BLaER1 treated with 17β-estradiol and CSF1 and Interleukin-3, amounts not matched to agents 10 nM and 100 nM (cell line): ENCODE data around the gene PIK3R3.

ENCODE experiments used
- H3K27ac ChIP-seq, 11 experiments: shearing (Covaris generic); formaldehyde crosslinking; 2 replicates each; pipeline ENCODE4 v1.8.1; 2022
- H3K27me3 ChIP-seq, 11 experiments: shearing (Covaris generic); formaldehyde crosslinking; 2 replicates each; pipeline ENCODE4 v1.8.1; 2022
- H3K36me3 ChIP-seq, 11 experiments: shearing (Covaris generic); formaldehyde crosslinking; 2 replicates each; pipeline ENCODE4 v1.8.1; 2022
- H3K4me1 ChIP-seq, 10 experiments: shearing (Covaris generic); formaldehyde crosslinking; 2 replicates each; pipeline ENCODE4 v1.8.1; 2022
- H3K4me2 ChIP-seq, 11 experiments: shearing (Covaris generic); formaldehyde crosslinking; 2 replicates each; pipeline ENCODE4 v1.8.1; 2022
- H3K4me3 ChIP-seq, 10 experiments: shearing (Covaris generic); formaldehyde crosslinking; 2 replicates each; pipeline ENCODE4 v1.8.1; 2022
- H3K9ac ChIP-seq, 11 experiments: shearing (Covaris generic); formaldehyde crosslinking; 2 replicates each; pipeline ENCODE4 v1.8.1; 2022
- H3K9me3 ChIP-seq, 11 experiments: shearing (Covaris generic); formaldehyde crosslinking; replicated peaks in 1 of 11; 2 replicates each; pipeline ENCODE4 v1.8.1; 2022
- H4K20me1 ChIP-seq, 11 experiments: shearing (Covaris generic); formaldehyde crosslinking; 2 replicates each; pipeline ENCODE4 v1.8.1; 2022
- Cebpa-rat ChIP-seq, 11 experiments: shearing (Covaris generic); IDR thresholded peaks; 2 replicates each; pipeline ENCODE4 v1.8.1; 2022

PIK3R3 gene

GRCh38 chr1:46136711-46137110 lies 4.3 kb upstream of the PIK3R3 start:
- no peak overlapping the region for H3K4me3 ChIP-seq
- no peaks in the 10 kb centered on the region; a peak in 1 of 22 replicates for H3K9me3 ChIP-seq
- H3K4me1 ChIP-seq: peaks cover 12 to 29% (median 20%) of the 10 kb centered on the region in 10 experiments; a peak in 19 of 20 replicates
- H3K36me3 ChIP-seq: no peaks in the 10 kb centered on the region
- H3K27ac ChIP-seq: no peak overlapping the region
- H3K4me2 ChIP-seq: no peak overlapping the region
- no peak for TF ChIP-seq Cebpa-rat (IDR thresholded peaks at IDR 0.05)
- H4K20me1 ChIP-seq: no peaks in the 10 kb centered on the region
- H3K27me3 ChIP-seq: no peaks in the 10 kb centered on the region
- H3K9ac ChIP-seq: no peak overlapping the region

- Histone ChIP-seq H3K4me3 (no peak overlapping the region), H4K20me1 (peaks cover 0 to 4% (median 0%) of the 10 kb centered on the region in 11 experiments; a peak in 1 of 22 replicates), H3K4me2 (peak overlapping the region in 10 of 11 experiments; percentile 23 to 98 (median 90); a peak in 18 of 22 replicates), H3K27ac (peak overlapping the region in 5 of 11 experiments; percentile 94 to 99 (median 98); a peak in 3 of 22 replicates), H3K4me1 (peaks cover 12 to 37% (median 21%) of the 10 kb centered on the region in 10 experiments), H3K36me3 (no peaks in the 10 kb centered on the region), H3K9me3 (no peaks in the 10 kb centered on the region), H3K9ac (no peak overlapping the region; a peak in 1 of 22 replicates), H3K27me3 (no peaks in the 10 kb centered on the region)
- 0 out of 22 replicates have a peak, but pooled peaks of 1 of the 11 experiments have one; percentile 21 for TF ChIP-seq Cebpa-rat (IDR thresholded peaks at IDR 0.05)
Observed at GRCh38 chr1:46134660-46135331, 2.4 kb upstream of the PIK3R3 start.

GRCh38 chr1:46133781-46134350 lies 1.4 kb upstream of the PIK3R3 start:
- Histone ChIP-seq H3K36me3 (peaks cover 0 to under 1% (median 0%) of the 10 kb centered on the region in 11 experiments; a peak in 1 of 22 replicates), H3K4me1 (peaks cover 20 to 46% (median 30%) of the 10 kb centered on the region in 10 experiments), H4K20me1 (peaks cover 0 to 8% (median 0%) of the 10 kb centered on the region in 11 experiments; a peak in 2 of 22 replicates), H3K9me3 (no peaks in the 10 kb centered on the region), H3K4me3 (peak overlapping the region; percentile 66 to 95 (median 87)), H3K9ac (peak overlapping the region; percentile 89 to 99 (median 96)), H3K4me2 (peak overlapping the region; percentile 85 to 98 (median 91)), H3K27me3 (no peaks in the 10 kb centered on the region), H3K27ac (peak overlapping the region in 9 of 11 experiments; percentile 93 to 99 (median 98); a peak in 18 of 22 replicates)
- TF ChIP-seq Cebpa-rat (IDR thresholded peaks at IDR 0.05): no peak

GRCh38 chr1:46133181-46133658 lies 791 bp upstream of the PIK3R3 start:
- TF ChIP-seq Cebpa-rat (IDR thresholded peaks at IDR 0.05): no peak
- Histone ChIP-seq H3K4me3 (peak overlapping the region; percentile 66 to 95 (median 87)), H3K27ac (peak overlapping the region; percentile 93 to 99 (median 98); a peak in 21 of 22 replicates), H3K4me2 (peak overlapping the region; percentile 85 to 98 (median 91)), H3K9me3 (no peaks in the 10 kb centered on the region), H4K20me1 (peaks cover 0 to 12% (median 0%) of the 10 kb centered on the region in 11 experiments; a peak in 4 of 22 replicates), H3K36me3 (peaks cover 0 to 7% (median under 1%) of the 10 kb centered on the region in 11 experiments; a peak in 7 of 22 replicates), H3K4me1 (peaks cover 27 to 50% (median 34%) of the 10 kb centered on the region in 10 experiments), H3K9ac (peak overlapping the region; percentile 89 to 99 (median 96)), H3K27me3 (no peaks in the 10 kb centered on the region)

- peak overlapping the region; percentile 66 to 95 (median 87) for H3K4me3 ChIP-seq
- H3K9ac ChIP-seq: peak overlapping the region; percentile 89 to 99 (median 96)
- peaks cover 0 to 18% (median 5%) of the 10 kb centered on the region in 11 experiments; a peak in 7 of 22 replicates for H3K36me3 ChIP-seq
- peak overlapping the region; percentile 71 to 91 (median 80) for H3K4me2 ChIP-seq
- H3K27ac ChIP-seq: peak overlapping the region; percentile 93 to 99 (median 98)
- H3K27me3 ChIP-seq: no peaks in the 10 kb centered on the region
- H4K20me1 ChIP-seq: peaks cover 0 to 13% (median 0%) of the 10 kb centered on the region in 11 experiments; a peak in 5 of 22 replicates
- H3K9me3 ChIP-seq: no peaks in the 10 kb centered on the region
- no peak for TF ChIP-seq Cebpa-rat (IDR thresholded peaks at IDR 0.05)
- peaks cover 28 to 48% (median 38%) of the 10 kb centered on the region in 10 experiments for H3K4me1 ChIP-seq
Observed at GRCh38 chr1:46131712-46132528, 509 bp downstream of the PIK3R3 start.

- peak overlapping the region; percentile 66 to 95 (median 87) for H3K4me3 ChIP-seq
- no peak for TF ChIP-seq Cebpa-rat (IDR thresholded peaks at IDR 0.05)
- H3K27ac ChIP-seq: peak overlapping the region in 10 of 11 experiments; percentile 41 to 99 (median 96); a peak in 19 of 22 replicates
- H3K4me2 ChIP-seq: peak overlapping the region; percentile 72 to 93 (median 81)
- H3K36me3 ChIP-seq: peaks cover 0 to 27% (median 11%) of the 10 kb centered on the region in 11 experiments; a peak in 11 of 22 replicates
- peak overlapping the region; percentile 69 to 99 (median 95) for H3K9ac ChIP-seq
- peaks cover 0 to 13% (median 0%) of the 10 kb centered on the region in 11 experiments; a peak in 5 of 22 replicates for H4K20me1 ChIP-seq
- H3K4me1 ChIP-seq: peaks cover 28 to 48% (median 38%) of the 10 kb centered on the region in 10 experiments
- H3K27me3 ChIP-seq: no peaks in the 10 kb centered on the region
- no peaks in the 10 kb centered on the region for H3K9me3 ChIP-seq
Observed at GRCh38 chr1:46131093-46131492, 1.3 kb downstream of the PIK3R3 start.

GRCh38 chr1:46130606-46131005 lies 1.8 kb downstream of the PIK3R3 start:
- TF ChIP-seq Cebpa-rat (IDR thresholded peaks at IDR 0.05): no peak
- H3K27me3 ChIP-seq: no peaks in the 10 kb centered on the region
- H3K4me1 ChIP-seq: peaks cover 28 to 48% (median 38%) of the 10 kb centered on the region in 10 experiments
- peaks cover 0 to 13% (median 0%) of the 10 kb centered on the region in 11 experiments; a peak in 5 of 22 replicates for H4K20me1 ChIP-seq
- H3K4me2 ChIP-seq: peak overlapping the region; percentile 72 to 93 (median 81)
- no peaks in the 10 kb centered on the region for H3K9me3 ChIP-seq
- peaks cover 0 to 30% (median 12%) of the 10 kb centered on the region in 11 experiments; a peak in 11 of 22 replicates for H3K36me3 ChIP-seq
- peak overlapping the region in 10 of 11 experiments; percentile 41 to 99 (median 96); a peak in 19 of 22 replicates for H3K27ac ChIP-seq
- peak overlapping the region; percentile 66 to 95 (median 87) for H3K4me3 ChIP-seq
- peak overlapping the region; percentile 69 to 99 (median 95) for H3K9ac ChIP-seq

GRCh38 chr1:46130121-46130520 lies 2.3 kb downstream of the PIK3R3 start:
- Histone ChIP-seq H3K4me2 (peak overlapping the region; percentile 72 to 93 (median 81); a peak in 21 of 22 replicates), H3K4me1 (peaks cover 28 to 45% (median 37%) of the 10 kb centered on the region in 10 experiments), H4K20me1 (peaks cover 0 to 13% (median 0%) of the 10 kb centered on the region in 11 experiments; a peak in 5 of 22 replicates), H3K27me3 (no peaks in the 10 kb centered on the region), H3K4me3 (peak overlapping the region; percentile 66 to 95 (median 87)), H3K27ac (peak overlapping the region in 9 of 11 experiments; percentile 50 to 99 (median 97); a peak in 18 of 22 replicates), H3K36me3 (peaks cover 0 to 30% (median 12%) of the 10 kb centered on the region in 11 experiments; a peak in 11 of 22 replicates), H3K9me3 (no peaks in the 10 kb centered on the region), H3K9ac (peak overlapping the region; percentile 69 to 99 (median 95); a peak in 21 of 22 replicates)
- no peak for TF ChIP-seq Cebpa-rat (IDR thresholded peaks at IDR 0.05)
